HS-27A (cell line): ENCODE measurements around the gene NSUN5.
"Not testable (repeated sequence)": the region's sequence is repeated elsewhere in the genome, so short reads cannot be mapped to it uniquely, and the experiment has no call there.

Experiments
- DNase-seq: peaks from one replicate; pipeline ENCODE4 v3.0.0-alpha.2; 2012; ENCODE audit warnings: low read depth, missing footprints

The NSUN5 gene

DNA sequence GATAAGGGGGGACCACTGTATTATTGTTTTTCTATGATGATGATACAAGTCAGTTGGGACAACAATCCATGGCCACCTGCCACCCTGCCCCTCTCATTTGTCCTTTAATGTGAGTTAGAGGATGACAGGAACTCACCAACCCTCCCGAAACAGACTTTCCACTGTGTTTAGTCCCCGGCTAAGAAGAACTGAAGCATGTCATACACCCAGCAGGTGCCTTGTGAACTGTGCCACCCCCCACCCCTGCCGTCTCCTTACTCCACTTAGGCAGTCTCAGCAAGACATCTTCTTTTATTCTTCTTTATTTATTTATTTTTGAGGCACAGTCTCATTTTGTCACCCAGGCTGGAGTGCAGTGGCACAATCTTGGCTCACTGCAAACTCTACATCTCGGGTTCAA, 40.8 kb downstream of the NSUN5 start:
- not testable (repeated sequence) for DNase-seq

DNA sequence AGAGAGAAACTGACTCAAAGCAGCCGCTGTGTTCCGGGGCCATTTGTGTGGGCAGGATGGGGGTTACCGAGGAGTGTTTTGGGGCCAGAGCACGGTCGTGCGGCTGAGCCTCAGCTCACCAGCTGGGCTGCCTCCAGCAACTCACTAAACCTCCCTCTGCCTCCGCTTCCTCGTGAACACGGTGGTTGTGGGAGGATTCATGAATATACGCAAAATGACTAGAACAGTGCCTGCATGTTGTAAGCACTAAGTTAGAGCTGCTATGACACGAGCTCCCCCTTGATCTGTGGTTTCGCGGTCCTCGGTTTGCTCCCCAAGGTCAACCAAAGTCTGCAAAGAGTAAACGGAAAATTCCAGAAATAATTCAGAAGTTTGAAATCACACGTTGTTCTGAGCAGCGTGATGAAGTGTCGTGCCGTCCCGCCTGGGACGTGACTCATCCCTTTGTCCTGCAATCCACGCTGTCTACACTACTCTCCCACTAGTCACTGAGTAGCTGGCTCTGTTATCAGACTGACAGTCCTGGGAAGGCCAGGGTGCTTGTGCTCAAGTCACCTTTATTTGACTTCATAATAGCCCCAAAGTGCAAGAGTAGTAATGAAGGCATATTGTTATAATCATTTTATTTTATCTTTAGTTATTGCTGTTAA, 41.8 kb downstream of the NSUN5 start:
- not testable (repeated sequence) for DNase-seq

DNA sequence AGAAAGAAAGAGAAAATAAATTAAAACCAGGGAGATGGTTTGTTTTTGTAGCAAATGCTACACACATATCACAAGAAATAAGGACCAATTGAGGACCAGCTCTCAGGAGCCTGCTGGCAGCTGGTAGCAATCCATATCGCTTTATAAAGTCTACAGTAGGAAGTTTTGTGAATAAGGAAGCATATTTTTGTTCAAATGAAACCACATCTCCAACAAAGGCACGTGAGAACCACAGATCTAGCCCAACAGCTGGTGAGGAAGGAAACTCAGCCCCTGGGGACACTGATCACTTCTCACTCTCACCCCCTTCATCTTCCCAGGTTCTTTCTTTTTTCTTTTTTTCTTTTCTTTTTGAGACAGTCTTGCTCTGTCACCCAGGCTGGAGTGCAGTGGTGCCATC, 46.2 kb downstream of the NSUN5 start:
- DNase-seq: not testable (repeated sequence)
